ENCODE measurements around the gene CYBRD1. TPM values are rescaled to one million over a fixed set of nuclear protein-coding genes. Genes with fewer than 3 reads are reported as not detected.

Gene CYBRD1
- total and polyA plus RNA-seq, 10 of the 15 experiments (the other 5 are each of a cell fraction or from before 2014, with no cell fraction given), result 10.8 to 51.9 (median 29.6) TPM

GRCh38 chr2:171531291-171531690 lies 9.0 kb downstream of the CYBRD1 start:
- ATAC-seq (peak; percentile 51), DNase-seq (ENCODE audit: low read depth, low spot score) (no peak), FAIRE-seq (no peak)
- SMC1A ChIA-PET (ENCODE audit: uncharacterized antibody, unreplicated experiment), result interaction anchor here (0.9 to 5.8 kb wide), 16 partner anchors 10 to 115 kb away, joined by 3 to 33 read pairs (median 4); partner anchors contain the start of gene CYBRD1
- no peaks in the 10 kb centered on the region for H4K20me1 ChIP-seq (ENCODE audit: control insufficient read depth, insufficient read depth)
- H3K4me3 ChIP-seq, result peak overlapping the region; percentile 43; the same call in 1 of the 2 replicates
- RAD21 ChIA-PET (ENCODE audit: unreplicated experiment), result interaction anchor here (0.9 to 4.5 kb wide), 8 partner anchors 9 to 114 kb away, joined by 3 to 23 read pairs (median 4); partner anchors contain the start of genes CYBRD1, DCAF17 and METTL8
- H3K27ac ChIP-seq (ENCODE audit: control insufficient read depth, insufficient read depth), result peak overlapping the region; percentile 57
- TF ChIP-seq ATF2 (IDR thresholded peaks at IDR 0.05; ENCODE audit: low read length) (no peak), POU2F2 (IDR thresholded peaks at IDR 0.05; ENCODE audit: borderline replicate concordance, low read depth, low read length) (no peak), CBFB (IDR thresholded peaks at IDR 0.05; ENCODE audit: low read depth) (no peak), NFXL1 (IDR thresholded peaks at IDR 0.05; ENCODE audit: borderline replicate concordance) (no peak), IRF3 (IDR thresholded peaks at IDR 0.05) (no peak)
- H2AFZ ChIP-seq (ENCODE audit: control insufficient read depth, low read depth, low read length), result peak overlapping the region; percentile 59
- in situ Hi-C loops (cut with MboI) (no loop called here), intact Hi-C loops (cut with micrococcal nuclease; ENCODE audit: unreplicated experiment) (no loop called here)
- peak overlapping the region; percentile 58 for H3K4me2 ChIP-seq (ENCODE audit: control insufficient read depth, insufficient read depth)
- no TSS peak for BruUV-seq (replicated peaks)
- no peaks in the 10 kb centered on the region for H3K27me3 ChIP-seq (replicated peaks in 1 of 2; ENCODE audit: control insufficient read depth in 2 of 2, insufficient read depth in 2 of 2, low read length in 1 of 2)
- WGBS (ENCODE audit: insufficient coverage, insufficient replicate concordance, low lambda C conversion rate, missing lambda C conversion rate), result 20% methylated on average over 7 of the region's 7 CpGs
- H3K4me1 ChIP-seq (ENCODE audit: control insufficient read depth, insufficient read depth, low read length), result peaks cover 11% of the 10 kb centered on the region
- no peaks in the 10 kb centered on the region; a peak in 1 of 4 replicates for H3K36me3 ChIP-seq (ENCODE audit: control insufficient read depth in 2 of 2, insufficient read depth in 2 of 2, low read length in 1 of 2)
- H3K9me3 ChIP-seq (replicated peaks; ENCODE audit: control insufficient read depth, insufficient read depth, low read length), result peaks cover 3% of the 10 kb centered on the region; the same call in 2 of the 3 replicates
- peaks cover 66% of the 10 kb centered on the region for H3K79me2 ChIP-seq (ENCODE audit: control insufficient read depth, insufficient read depth, low read length)
- H3K9ac ChIP-seq (ENCODE audit: control insufficient read depth, insufficient read depth, low read length), result peak overlapping the region; percentile 43
- POLR2A ChIA-PET, result interaction anchor here (0.6 to 3.2 kb wide), 12 partner anchors 9 to 557 kb away, joined by 3 to 24 read pairs (median 3); partner anchors contain the start of gene CYBRD1
- CTCF ChIA-PET, result interaction anchor here (1.1 to 3.7 kb wide), 11 partner anchors 8 to 42 kb away, joined by 3 to 17 read pairs (median 6); partner anchors contain the start of gene CYBRD1
